ENCODE results near the gene PTGER1.

- TF ChIP-seq GATA2 (IDR thresholded peaks at IDR 0.05; ENCODE audit: low read depth, low read length) (no peak), GATA3 (IDR thresholded peaks at IDR 0.05; ENCODE audit: low read depth, low read length) (no peak)
Measured at GRCh38 chr19:14446336-14447036, 28.7 kb downstream of the PTGER1 start.
